OCI-LY1 (cell line): ENCODE measurements around the gene CACNA1I.

Experiments used
- EZH2 ChIP-seq: fragments of 200-600 bp; sonication (generic), shearing (Covaris generic); IDR thresholded peaks from 2 replicates; pipeline ENCODE4 v1.8.0; 2017; ENCODE audit warnings: borderline replicate concordance, mixed run types, mild to moderate bottlenecking, antibody characterized with exemption, low read length, moderate library complexity, mixed read lengths
- TF ChIP-seq, protein P1 (sequence below): fragments of 200-600 bp; sonication (generic), shearing (Covaris generic); IDR thresholded peaks from 2 replicates; pipeline ENCODE4 v1.5.1; 2017; ENCODE audit warnings: mild to moderate bottlenecking, antibody characterized with exemption, low read length, moderate library complexity, mixed read lengths

DNA sequence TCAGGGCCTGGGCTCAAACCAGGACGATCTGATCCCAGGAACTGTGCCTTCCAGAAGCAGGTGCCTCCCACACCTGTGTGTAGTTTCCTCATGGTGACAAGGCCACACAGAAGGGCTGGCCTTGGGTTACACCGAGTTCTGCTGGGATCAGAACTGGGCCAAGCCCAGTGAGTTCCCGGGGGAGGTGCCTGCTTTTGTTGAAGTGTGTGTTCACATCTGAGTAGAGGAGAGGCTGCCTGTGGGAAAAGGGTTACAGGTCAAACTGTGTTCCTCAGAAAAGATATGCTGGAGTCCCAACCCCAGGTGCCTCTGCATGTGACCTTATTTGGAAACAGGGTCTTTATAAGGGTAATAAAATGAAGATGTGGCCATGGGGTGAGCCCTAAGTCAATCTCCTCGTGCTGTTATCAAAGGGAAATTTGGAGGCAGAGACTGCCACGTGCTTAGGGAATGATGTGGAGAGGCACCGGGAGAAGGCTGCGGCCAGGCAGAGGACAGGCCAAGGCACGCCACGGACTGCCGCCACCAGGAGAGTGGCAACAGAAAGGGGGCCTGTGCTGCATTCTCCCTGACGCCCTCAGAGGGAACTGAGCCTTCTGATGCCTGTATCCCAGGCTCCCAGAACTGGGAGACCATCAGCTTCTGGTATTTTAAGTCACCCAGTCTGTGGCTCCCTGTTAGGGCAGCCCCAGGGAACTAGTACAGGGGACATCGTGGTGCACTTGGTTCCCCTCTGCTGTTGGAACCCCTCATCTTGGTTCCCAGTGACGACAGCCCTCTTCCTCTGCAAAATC lies 158.8 kb downstream of the CACNA1I start:
- no peak for TF ChIP-seq EZH2
- TF ChIP-seq, protein P1, sequence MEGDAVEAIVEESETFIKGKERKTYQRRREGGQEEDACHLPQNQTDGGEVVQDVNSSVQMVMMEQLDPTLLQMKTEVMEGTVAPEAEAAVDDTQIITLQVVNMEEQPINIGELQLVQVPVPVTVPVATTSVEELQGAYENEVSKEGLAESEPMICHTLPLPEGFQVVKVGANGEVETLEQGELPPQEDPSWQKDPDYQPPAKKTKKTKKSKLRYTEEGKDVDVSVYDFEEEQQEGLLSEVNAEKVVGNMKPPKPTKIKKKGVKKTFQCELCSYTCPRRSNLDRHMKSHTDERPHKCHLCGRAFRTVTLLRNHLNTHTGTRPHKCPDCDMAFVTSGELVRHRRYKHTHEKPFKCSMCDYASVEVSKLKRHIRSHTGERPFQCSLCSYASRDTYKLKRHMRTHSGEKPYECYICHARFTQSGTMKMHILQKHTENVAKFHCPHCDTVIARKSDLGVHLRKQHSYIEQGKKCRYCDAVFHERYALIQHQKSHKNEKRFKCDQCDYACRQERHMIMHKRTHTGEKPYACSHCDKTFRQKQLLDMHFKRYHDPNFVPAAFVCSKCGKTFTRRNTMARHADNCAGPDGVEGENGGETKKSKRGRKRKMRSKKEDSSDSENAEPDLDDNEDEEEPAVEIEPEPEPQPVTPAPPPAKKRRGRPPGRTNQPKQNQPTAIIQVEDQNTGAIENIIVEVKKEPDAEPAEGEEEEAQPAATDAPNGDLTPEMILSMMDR = no peak
